Calu3 (cell line): ENCODE measurements around the gene POLA1. TPM values are rescaled to one million over a fixed set of nuclear protein-coding genes. Genes with fewer than 3 reads are reported as not detected.

Source experiments
- BruUV-seq: library from RNA; stranded (reverse); fragments of 400-500 nt; replicated peaks from 2 replicates; lab custom pipeline; 2021; lab: Mats Ljungman, UMichigan
- CTCF ChIA-PET: fragments of 300-600 bp; sonication (Branson Sonifier 250); formaldehyde crosslinking; loops from one replicate; lab custom pipeline; 2022; ENCODE audit warnings: antibody characterized with exemption; lab: Charles Lee
- DNase-seq: peaks from one replicate; pipeline ENCODE4 v3.0.0; 2022
- H3K27ac Mint-ChIP-seq: one replicate; pipeline ENCODE4 v1.8.0; 2022; ENCODE audit warnings: mixed read lengths; ENCODE audit not compliant: unreplicated experiment
- H3K27me3 Mint-ChIP-seq: one replicate; pipeline ENCODE4 v1.8.0; 2022; ENCODE audit warnings: mixed read lengths; ENCODE audit not compliant: unreplicated experiment
- H3K36me3 Mint-ChIP-seq: one replicate; pipeline ENCODE4 v1.8.0; 2022; ENCODE audit warnings: mild to moderate bottlenecking, moderate library complexity, mixed read lengths; ENCODE audit not compliant: insufficient read depth, unreplicated experiment
- H3K4me1 Mint-ChIP-seq: one replicate; pipeline ENCODE4 v1.8.0; 2022; ENCODE audit warnings: mild to moderate bottlenecking, low read depth, mixed read lengths; ENCODE audit not compliant: unreplicated experiment
- H3K4me3 Mint-ChIP-seq: one replicate; pipeline ENCODE4 v1.8.0; 2022; ENCODE audit warnings: mild to moderate bottlenecking, low read depth, moderate library complexity, mixed read lengths; ENCODE audit not compliant: unreplicated experiment
- H3K9me3 Mint-ChIP-seq: one replicate; pipeline ENCODE4 v1.8.0; 2022; ENCODE audit warnings: low read depth, mixed read lengths; ENCODE audit not compliant: unreplicated experiment
- intact Hi-C: fragments of 100-400 bp; cut with micrococcal nuclease; formaldehyde crosslinking; loops from one replicate; pipeline ENCODE4 v1.10.0; 2022; ENCODE audit not compliant: unreplicated experiment
- total RNA-seq: library from RNA; stranded (reverse); gene quantifications from 2 replicates; pipeline ENCODE4 v1.2.3, GENCODE V29; 2022
- TF ChIP-seq, protein P1 (sequence below): fragments of 200-600 bp; IDR thresholded peaks from one replicate; pipeline ENCODE4 v1.8.0; 2022; ENCODE audit warnings: antibody characterized with exemption; ENCODE audit not compliant: unreplicated experiment

Gene POLA1
- total RNA-seq, 1 experiment from 2014 or later: 25.2 TPM

DNA sequence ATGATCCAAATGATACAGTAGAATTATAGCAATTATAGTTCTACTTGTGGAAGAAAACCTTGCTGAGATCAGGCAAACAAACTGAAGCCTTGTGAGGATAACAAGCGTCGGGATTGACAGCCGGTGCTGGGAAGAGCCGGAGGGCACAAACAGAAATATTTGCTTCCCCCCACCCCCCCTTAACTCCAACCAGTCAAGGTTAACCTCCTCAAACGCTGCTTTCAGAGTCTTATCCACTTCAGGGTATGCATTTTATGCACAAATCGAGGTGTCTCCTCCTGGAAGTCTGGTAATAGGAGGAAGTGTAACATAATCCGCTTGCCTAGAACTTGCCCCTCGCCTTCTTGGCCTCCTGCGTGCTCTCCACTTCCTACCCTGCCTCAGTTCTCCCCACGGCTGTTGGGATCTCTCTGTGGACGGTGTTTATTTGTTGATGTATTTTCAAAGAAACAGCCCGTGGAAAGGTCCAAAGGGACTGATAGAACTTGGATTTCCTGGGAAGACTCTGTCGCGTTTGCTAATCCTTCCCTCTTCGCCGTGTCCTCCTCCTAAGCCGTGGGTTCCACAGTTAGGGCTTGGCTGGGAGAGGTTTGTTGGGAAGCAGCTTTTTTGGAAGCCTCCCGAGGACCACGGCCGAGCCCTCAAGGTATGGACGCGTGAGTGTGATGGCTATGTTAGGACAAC lies 326.1 kb downstream of the POLA1 start:
- Mint-ChIP-seq H3K27ac (no peak overlapping the region), H3K4me3 (peak overlapping the region; percentile 40), H3K36me3 (no peaks in the 10 kb centered on the region), H3K27me3 (peaks cover 88% of the 10 kb centered on the region), H3K9me3 (no peaks in the 10 kb centered on the region), H3K4me1 (peaks cover 6% of the 10 kb centered on the region)
- TF ChIP-seq, protein P1, sequence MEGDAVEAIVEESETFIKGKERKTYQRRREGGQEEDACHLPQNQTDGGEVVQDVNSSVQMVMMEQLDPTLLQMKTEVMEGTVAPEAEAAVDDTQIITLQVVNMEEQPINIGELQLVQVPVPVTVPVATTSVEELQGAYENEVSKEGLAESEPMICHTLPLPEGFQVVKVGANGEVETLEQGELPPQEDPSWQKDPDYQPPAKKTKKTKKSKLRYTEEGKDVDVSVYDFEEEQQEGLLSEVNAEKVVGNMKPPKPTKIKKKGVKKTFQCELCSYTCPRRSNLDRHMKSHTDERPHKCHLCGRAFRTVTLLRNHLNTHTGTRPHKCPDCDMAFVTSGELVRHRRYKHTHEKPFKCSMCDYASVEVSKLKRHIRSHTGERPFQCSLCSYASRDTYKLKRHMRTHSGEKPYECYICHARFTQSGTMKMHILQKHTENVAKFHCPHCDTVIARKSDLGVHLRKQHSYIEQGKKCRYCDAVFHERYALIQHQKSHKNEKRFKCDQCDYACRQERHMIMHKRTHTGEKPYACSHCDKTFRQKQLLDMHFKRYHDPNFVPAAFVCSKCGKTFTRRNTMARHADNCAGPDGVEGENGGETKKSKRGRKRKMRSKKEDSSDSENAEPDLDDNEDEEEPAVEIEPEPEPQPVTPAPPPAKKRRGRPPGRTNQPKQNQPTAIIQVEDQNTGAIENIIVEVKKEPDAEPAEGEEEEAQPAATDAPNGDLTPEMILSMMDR: no peak
- intact Hi-C loops: loop anchor here (5.0 kb wide), 1 partner anchor 183 kb away; no protein-coding TSS in a partner anchor
- CTCF ChIA-PET: interaction anchor here (0.7 to 1.6 kb wide), 3 partner anchors 31 to 654 kb away, joined by 3 to 6 read pairs (median 5); no protein-coding TSS in a partner anchor
- DNase-seq: no peak
- BruUV-seq: no TSS peak

DNA sequence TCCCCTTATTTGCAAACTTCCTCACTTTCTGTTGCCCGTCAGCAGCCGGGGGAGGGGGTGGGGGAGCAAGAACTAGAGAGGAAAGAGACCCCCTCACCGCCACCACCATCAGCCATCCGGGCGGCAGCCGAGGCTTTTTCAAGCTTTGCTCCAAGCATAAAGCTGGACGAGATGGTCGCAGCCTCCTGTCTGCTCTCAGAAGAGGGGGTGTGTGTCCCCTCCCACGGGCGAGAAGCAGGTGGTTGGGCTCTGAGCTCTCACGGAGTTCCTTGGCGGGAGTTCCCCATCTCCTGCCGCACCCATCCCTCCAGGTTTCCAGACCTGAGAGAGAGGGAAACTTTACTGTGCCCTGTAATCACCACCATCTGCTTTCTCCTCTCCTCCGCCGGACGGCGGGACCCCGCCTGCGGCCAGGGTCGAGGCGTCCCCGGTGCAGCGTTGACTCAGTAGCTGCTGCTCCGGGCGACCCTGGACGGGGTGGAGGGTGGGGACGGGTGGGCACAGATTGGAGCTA lies 326.7 kb downstream of the POLA1 start:
- CTCF ChIA-PET: interaction anchor here (0.6 to 1.6 kb wide), 4 partner anchors 31 to 897 kb away, joined by 3 to 7 read pairs (median 6); no protein-coding TSS in a partner anchor
- TF ChIP-seq, protein P1: no peak
- DNase-seq: no peak
- BruUV-seq: no TSS peak
- H3K4me1 Mint-ChIP-seq: peaks cover 6% of the 10 kb centered on the region
- H3K9me3 Mint-ChIP-seq: no peaks in the 10 kb centered on the region
- intact Hi-C loops: loop anchor here (5.0 kb wide), 1 partner anchor 183 kb away; no protein-coding TSS in a partner anchor
- H3K27ac Mint-ChIP-seq: no peak overlapping the region
- no peaks in the 10 kb centered on the region for H3K36me3 Mint-ChIP-seq
- peaks cover 87% of the 10 kb centered on the region for H3K27me3 Mint-ChIP-seq
- peak overlapping the region; percentile 40 for H3K4me3 Mint-ChIP-seq

DNA sequence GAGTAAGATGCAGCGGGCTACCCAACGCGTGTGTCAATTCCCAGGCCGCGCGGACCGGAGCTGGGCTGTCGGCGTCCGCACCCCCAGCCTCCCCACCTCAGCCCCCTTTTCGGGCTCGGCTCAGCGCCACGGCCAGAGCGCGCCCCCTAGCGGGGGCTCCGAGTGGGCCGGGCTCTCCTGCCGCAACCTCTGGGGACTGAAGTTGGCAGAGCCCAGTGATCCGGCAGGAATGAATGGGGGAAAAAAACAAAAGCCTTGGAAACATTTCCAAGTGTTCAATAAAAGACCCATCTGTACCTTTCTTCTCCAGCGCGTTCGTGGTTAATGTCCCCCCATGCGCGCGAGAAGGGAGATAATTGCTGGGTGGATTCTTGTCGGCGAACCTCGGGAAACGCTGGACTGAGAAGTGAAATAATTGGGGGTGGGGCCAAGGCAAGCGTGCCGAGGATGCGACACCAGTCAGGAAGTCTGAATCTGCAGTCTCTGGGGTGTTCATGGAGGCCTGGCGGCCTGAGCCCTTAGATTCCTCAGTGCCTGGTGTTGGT lies 327.3 kb downstream of the POLA1 start:
- intact Hi-C loops: loop anchor here (5.0 kb wide), 1 partner anchor 184 kb away; no protein-coding TSS in a partner anchor
- H3K4me3 Mint-ChIP-seq: peak overlapping the region; percentile 40
- peaks cover 6% of the 10 kb centered on the region for H3K4me1 Mint-ChIP-seq
- peak; percentile 59 for DNase-seq
- CTCF ChIA-PET: interaction anchor here (0.6 to 1.6 kb wide), 4 partner anchors 30 to 897 kb away, joined by 3 to 7 read pairs (median 6); no protein-coding TSS in a partner anchor
- H3K36me3 Mint-ChIP-seq: no peaks in the 10 kb centered on the region
- peaks cover 82% of the 10 kb centered on the region for H3K27me3 Mint-ChIP-seq
- TF ChIP-seq, protein P1: peak; percentile 51
- H3K9me3 Mint-ChIP-seq: no peaks in the 10 kb centered on the region
- BruUV-seq: no TSS peak
- no peak overlapping the region for H3K27ac Mint-ChIP-seq

DNA sequence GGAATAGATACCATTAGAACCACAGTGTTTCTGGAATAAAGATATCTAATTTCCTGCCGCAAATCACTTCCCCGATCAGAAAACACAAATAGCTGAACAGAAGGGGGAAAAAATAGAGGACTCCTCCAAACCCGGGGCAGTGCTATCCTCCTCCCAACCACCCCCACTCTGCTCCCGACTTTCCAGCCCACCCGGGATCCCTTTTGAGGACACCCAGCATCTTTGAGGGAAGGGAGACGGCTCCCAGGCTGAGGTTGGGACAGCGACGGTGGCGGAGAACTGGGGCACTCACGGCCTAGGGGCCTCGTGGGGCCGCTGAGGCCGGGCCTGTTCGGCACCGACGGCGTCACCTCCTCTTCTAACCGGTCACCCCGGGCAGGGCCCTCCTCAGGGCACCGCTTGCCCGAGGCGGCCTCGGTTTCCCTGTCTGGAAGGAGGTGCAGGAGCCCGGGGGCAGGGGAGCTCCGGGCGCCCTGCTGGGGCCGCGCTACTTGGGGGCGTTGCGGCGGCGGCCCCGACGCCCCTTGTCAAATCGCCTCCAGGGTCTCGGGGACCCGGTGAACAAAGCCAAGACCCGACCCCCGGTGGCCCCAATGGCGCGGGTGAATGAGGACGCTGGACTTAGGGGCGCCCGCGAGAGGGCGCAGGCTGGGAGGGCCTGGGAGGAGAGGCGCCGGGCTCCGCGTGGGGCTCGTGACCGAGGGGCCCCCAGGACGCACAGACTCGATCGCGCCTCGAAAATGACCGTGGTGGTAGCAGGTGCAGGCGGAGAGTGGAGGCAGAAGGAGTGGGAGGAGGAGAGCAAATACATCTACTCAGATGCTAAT lies 329.0 kb downstream of the POLA1 start:
- Mint-ChIP-seq H3K9me3 (no peaks in the 10 kb centered on the region), H3K27me3 (peaks cover 65% of the 10 kb centered on the region), H3K36me3 (no peaks in the 10 kb centered on the region), H3K4me3 (no peak overlapping the region), H3K4me1 (peaks cover under 1% of the 10 kb centered on the region), H3K27ac (no peak overlapping the region)
- intact Hi-C loops: loop anchor here (5.0 kb wide), 1 partner anchor 185 kb away; no protein-coding TSS in a partner anchor
- BruUV-seq: no TSS peak
- no peak for DNase-seq
- CTCF ChIA-PET: no interaction called here
- TF ChIP-seq, protein P1: no peak
